Mononuclear cell (primary cell): ENCODE results near the gene AP4E1. TPM values are rescaled to one million over a fixed set of nuclear protein-coding genes. Genes with fewer than 3 reads are reported as not detected.
"Not testable (repeated sequence)": the region's sequence is repeated elsewhere in the genome, so short reads cannot be mapped to it uniquely, and the experiment has no call there.

Source experiments
- H3K27me3 ChIP-seq: 2 replicates; pipeline ENCODE4 v1.6.0; 2011; ENCODE audit warnings: low read length, control low read depth; ENCODE audit not compliant: insufficient read depth
- H3K4me1 ChIP-seq: 2 replicates; pipeline ENCODE4 v1.5.1; 2011; ENCODE audit warnings: mild to moderate bottlenecking, low read length, control low read depth; ENCODE audit not compliant: insufficient read depth
- H3K4me3 ChIP-seq: 2 replicates; pipeline ENCODE4 v1.5.1; 2011; ENCODE audit warnings: mild to moderate bottlenecking, low read length, moderate library complexity
- H3K9me3 ChIP-seq: 2 replicates; pipeline ENCODE4 v1.5.1; 2011; ENCODE audit warnings: low read depth, mild to moderate bottlenecking, control low read depth, low read length
- total RNA-seq: library from RNA; depleted of rRNA; stranded (reverse); fragments of >200 nt; gene quantifications from one replicate; pipeline ENCODE4 v1.2.3, GENCODE V29; 2012

AP4E1 gene
- total RNA-seq, 1 donor = 11.2 TPM

- H3K4me1 ChIP-seq = no peaks in the 10 kb centered on the region
- no peak overlapping the region for H3K4me3 ChIP-seq
- no peaks in the 10 kb centered on the region for H3K27me3 ChIP-seq
- no peaks in the 10 kb centered on the region for H3K9me3 ChIP-seq
These were observed 44.8 kb downstream of the AP4E1 start for GRCh38 chr15:50953302-50953701.

GRCh38 chr15:50954837-50955236 is 46.4 kb downstream of the AP4E1 start:
- H3K9me3 ChIP-seq, H3K27me3 ChIP-seq, H3K4me3 ChIP-seq, H3K4me1 ChIP-seq: not testable (repeated sequence)

GRCh38 chr15:50959717-50960116 is 51.2 kb downstream of the AP4E1 start:
- Histone ChIP-seq H3K27me3 (no peaks in the 10 kb centered on the region), H3K9me3 (peaks cover 54% of the 10 kb centered on the region), H3K4me3 (no peak overlapping the region), H3K4me1 (no peaks in the 10 kb centered on the region)

GRCh38 chr15:50964075-50964474 is 55.6 kb downstream of the AP4E1 start:
- Histone ChIP-seq H3K27me3 (no peaks in the 10 kb centered on the region), H3K9me3 (peaks cover 59% of the 10 kb centered on the region), H3K4me1 (no peaks in the 10 kb centered on the region), H3K4me3 (no peak overlapping the region)

- no peaks in the 10 kb centered on the region for H3K27me3 ChIP-seq
These were observed 59.9 kb downstream of the AP4E1 start for GRCh38 chr15:50968353-50968752.

GRCh38 chr15:50970524-50970923 is 62.0 kb downstream of the AP4E1 start:
- H3K4me1 ChIP-seq = no peaks in the 10 kb centered on the region
- no peak overlapping the region for H3K4me3 ChIP-seq
- H3K27me3 ChIP-seq = no peaks in the 10 kb centered on the region
- peaks cover 23% of the 10 kb centered on the region for H3K9me3 ChIP-seq

More at GRCh38 chr15:50968353-50968752, 59.9 kb downstream of the AP4E1 start:
- Histone ChIP-seq H3K9me3 (peaks cover 42% of the 10 kb centered on the region), H3K4me3 (no peak overlapping the region), H3K4me1 (no peaks in the 10 kb centered on the region)

- H3K9me3 ChIP-seq = peaks cover 23% of the 10 kb centered on the region
- no peaks in the 10 kb centered on the region for H3K4me1 ChIP-seq
- H3K27me3 ChIP-seq = no peaks in the 10 kb centered on the region
- no peak overlapping the region for H3K4me3 ChIP-seq
These were observed 62.6 kb downstream of the AP4E1 start for GRCh38 chr15:50971115-50971514.

GRCh38 chr15:50971542-50971941 is 63.1 kb downstream of the AP4E1 start:
- Histone ChIP-seq H3K27me3 (no peaks in the 10 kb centered on the region), H3K9me3 (peaks cover 23% of the 10 kb centered on the region), H3K4me3 (no peak overlapping the region)

GRCh38 chr15:50973605-50974004 is 65.1 kb downstream of the AP4E1 start:
- Histone ChIP-seq H3K4me1 (no peaks in the 10 kb centered on the region), H3K4me3 (no peak overlapping the region), H3K27me3 (no peaks in the 10 kb centered on the region), H3K9me3 (peaks cover 23% of the 10 kb centered on the region)

More at GRCh38 chr15:50971542-50971941, 63.1 kb downstream of the AP4E1 start:
- H3K4me1 ChIP-seq = no peaks in the 10 kb centered on the region

GRCh38 chr15:50977162-50977561 is 68.7 kb downstream of the AP4E1 start:
- H3K4me3 ChIP-seq = no peak overlapping the region
- H3K27me3 ChIP-seq = no peaks in the 10 kb centered on the region
- H3K9me3 ChIP-seq = peaks cover under 1% of the 10 kb centered on the region
- no peaks in the 10 kb centered on the region for H3K4me1 ChIP-seq

GRCh38 chr15:50978580-50978979 is 70.1 kb downstream of the AP4E1 start:
- Histone ChIP-seq H3K4me1 (no peaks in the 10 kb centered on the region), H3K27me3 (no peaks in the 10 kb centered on the region), H3K9me3 (no peaks in the 10 kb centered on the region), H3K4me3 (no peak overlapping the region)

- H3K9me3 ChIP-seq = no peaks in the 10 kb centered on the region
- H3K27me3 ChIP-seq = no peaks in the 10 kb centered on the region
- H3K4me3 ChIP-seq = no peak overlapping the region
- H3K4me1 ChIP-seq = no peaks in the 10 kb centered on the region
These were observed 70.6 kb downstream of the AP4E1 start for GRCh38 chr15:50979041-50979440.

GRCh38 chr15:50993598-50993997 is 85.1 kb downstream of the AP4E1 start:
- Histone ChIP-seq H3K27me3 (no peaks in the 10 kb centered on the region), H3K9me3 (no peaks in the 10 kb centered on the region), H3K4me3 (no peak overlapping the region), H3K4me1 (no peaks in the 10 kb centered on the region)

- no peak overlapping the region for H3K4me3 ChIP-seq
- H3K27me3 ChIP-seq = no peaks in the 10 kb centered on the region
- no peaks in the 10 kb centered on the region for H3K4me1 ChIP-seq
- H3K9me3 ChIP-seq = no peaks in the 10 kb centered on the region
These were observed 88.2 kb downstream of the AP4E1 start for GRCh38 chr15:50996641-50997040.

GRCh38 chr15:50997371-50998051 is 89.0 kb downstream of the AP4E1 start:
- H3K27me3 ChIP-seq = no peaks in the 10 kb centered on the region
- no peaks in the 10 kb centered on the region for H3K4me1 ChIP-seq
- H3K9me3 ChIP-seq = no peaks in the 10 kb centered on the region
- H3K4me3 ChIP-seq = no peak overlapping the region

- Histone ChIP-seq H3K4me3 (no peak overlapping the region), H3K27me3 (no peaks in the 10 kb centered on the region)
These were observed 95.6 kb downstream of the AP4E1 start for GRCh38 chr15:51004103-51004551.

More at GRCh38 chr15:51004103-51004551, 95.6 kb downstream of the AP4E1 start:
- Histone ChIP-seq H3K9me3 (no peaks in the 10 kb centered on the region), H3K4me1 (no peaks in the 10 kb centered on the region)
